Small intestine (tissue), 7 donors: Measurements from ENCODE around the gene MAGI1. TPM values are rescaled to one million over a fixed set of nuclear protein-coding genes. Genes with fewer than 3 reads are reported as not detected.

ENCODE experiments used
- DNase-seq, 2 donors: peaks; one replicate each; pipeline versions ENCODE4 v3.0.0 to v3.0.0-alpha.2; 2013
- FAIRE-seq: peaks from 2 replicates; lab custom pipeline; 2012; peaks lifted over from hg19 to GRCh38; lab: Jason Lieb, UNC
- H3K27ac ChIP-seq, 3 donors: one replicate each; pipeline ENCODE4 v1.5.1; 2013; ENCODE audit warnings: low read length in 2 of 3, mild to moderate bottlenecking in 2 of 3, control low read depth in 1 of 3, inconsistent platforms in 1 of 3, low read depth in 1 of 3, moderate library complexity in 1 of 3
- H3K27me3 ChIP-seq, 3 donors: one replicate each; pipeline ENCODE4 v1.6.1; 2013; ENCODE audit warnings: low read length in 3 of 3, inconsistent platforms in 1 of 3; ENCODE audit not compliant: control insufficient read depth in 3 of 3, insufficient read depth in 3 of 3
- H3K36me3 ChIP-seq, 3 donors: one replicate each; pipeline ENCODE4 v1.6.1; 2013; ENCODE audit warnings: low read length in 3 of 3, inconsistent platforms in 1 of 3, low read depth in 1 of 3, mild to moderate bottlenecking in 1 of 3, moderate library complexity in 1 of 3; ENCODE audit not compliant: control insufficient read depth in 3 of 3, insufficient read depth in 2 of 3
- H3K4me1 ChIP-seq, 3 donors: one replicate each; pipeline ENCODE4 v1.6.1; 2013; ENCODE audit warnings: low read length in 2 of 3, inconsistent platforms in 1 of 3, low read depth in 1 of 3, mild to moderate bottlenecking in 1 of 3, moderate library complexity in 1 of 3; ENCODE audit not compliant: control insufficient read depth in 3 of 3, insufficient read depth in 2 of 3
- H3K4me3 ChIP-seq, 3 donors: one replicate each; pipeline ENCODE4 v1.5.1; 2013; ENCODE audit warnings: low read length in 3 of 3, control low read depth in 1 of 3, inconsistent platforms in 1 of 3, low read depth in 1 of 3, mild to moderate bottlenecking in 1 of 3, moderate library complexity in 1 of 3
- H3K9me3 ChIP-seq, 2 donors: one replicate each; pipeline ENCODE4 v1.6.1; 2013; ENCODE audit warnings: low read depth in 1 of 2, low read length in 1 of 2; ENCODE audit not compliant: control insufficient read depth in 2 of 2, insufficient read depth in 1 of 2
- WGBS, 3 donors: extraction: QIAGEN DNeasy Blood & Tissue Kit; methylation state at CpG; one replicate each; pipeline ENCODE4 v1.1.7; 2013; 5-methylcytosine and 5-hydroxymethylcytosine counted together
- polyA plus RNA-seq, 4 donors: library from polyadenylated mRNA; stranded (reverse) in 3 of 4; unstranded in 1 of 4; fragments of 200-250 nt in 3 of 4; fragments of 120-200 nt in 1 of 4; gene quantifications; one replicate each; pipeline versions ENCODE4 v1.2.1 to v1.2.3, GENCODE V29; 2013
- donor health status: healthy with polysubstance abuse.
- donor health status: control.
- donor health status: control.
- donor health status: Bipolar disorder and iron deficiency.
- donor health status: healthy.

Gene MAGI1
- polyA plus RNA-seq, 4 donors = 10.0 to 35.1 (median 12.6) TPM

- H3K27me3 ChIP-seq = no peaks in the 10 kb centered on the region
- no peaks in the 10 kb centered on the region for H3K9me3 ChIP-seq
- H3K27ac ChIP-seq = no peak overlapping the region
- H3K4me1 ChIP-seq = peaks cover 0 to under 1% (median 0%) of the 10 kb centered on the region in 3 donors
- H3K4me3 ChIP-seq = no peak overlapping the region
- no peak for FAIRE-seq
- 88 to 97% (median 89%) methylated on average over 1 of the region's 1 CpG for WGBS, 3 donors
- DNase-seq = peak in 1 of 2 donors; percentile 13
- peaks cover 0 to 3% (median 0%) of the 10 kb centered on the region in 3 donors for H3K36me3 ChIP-seq
These were observed 53.7 kb downstream of the MAGI1 start for GRCh38 chr3:65984975-65985374.

DNA sequence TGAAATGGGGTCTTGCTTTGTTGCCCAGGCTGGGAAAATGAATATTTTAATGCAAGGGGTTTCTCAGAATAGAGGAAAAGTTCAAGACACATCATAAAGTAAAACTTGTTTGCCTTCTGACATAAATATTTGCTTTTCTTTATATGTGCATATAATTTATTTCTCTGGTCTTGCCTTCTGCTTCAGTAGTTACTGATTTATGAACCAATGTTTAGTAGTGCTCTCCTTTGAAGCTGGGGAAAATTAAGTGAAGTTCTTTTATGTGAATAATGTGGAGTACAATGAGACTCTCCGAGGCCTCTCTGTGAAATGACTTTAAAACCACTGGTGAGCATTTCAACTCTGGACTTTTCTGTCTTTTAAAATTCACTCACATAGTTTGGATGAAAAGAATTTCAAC is 55.6 kb downstream of the MAGI1 start:
- WGBS, 3 donors = 78 to 85% (median 80%) methylated on average over 1 of the region's 1 CpG
- no peaks in the 10 kb centered on the region for H3K9me3 ChIP-seq
- FAIRE-seq (no peak), DNase-seq (no peak)
- no peak overlapping the region for H3K4me3 ChIP-seq
- H3K27me3 ChIP-seq = no peaks in the 10 kb centered on the region
- H3K36me3 ChIP-seq = peaks cover 0 to 3% (median 0%) of the 10 kb centered on the region in 3 donors
- H3K27ac ChIP-seq = no peak overlapping the region
- peaks cover 0 to 3% (median 0%) of the 10 kb centered on the region in 3 donors for H3K4me1 ChIP-seq

DNA sequence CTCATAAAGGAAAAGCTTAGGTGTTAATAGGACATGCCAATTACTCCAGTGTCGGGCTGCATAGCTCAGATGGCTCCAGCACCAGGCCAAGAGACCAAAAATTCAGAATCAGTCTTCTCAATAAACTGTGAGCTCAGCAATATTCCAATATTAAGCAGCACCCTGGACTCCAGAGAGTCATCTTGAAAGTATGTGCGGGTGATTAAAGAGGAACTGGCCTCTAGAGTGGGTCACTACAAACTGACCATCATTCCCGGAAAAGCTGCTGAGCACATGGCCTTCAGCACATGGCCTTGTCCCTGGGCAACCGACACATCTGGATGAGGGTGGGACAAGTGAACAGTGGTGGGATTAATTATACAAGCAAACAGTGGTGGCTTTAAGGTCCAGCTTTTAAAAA is 59.0 kb downstream of the MAGI1 start:
- Histone ChIP-seq H3K36me3 (no peaks in the 10 kb centered on the region), H3K4me3 (no peak overlapping the region), H3K27me3 (no peaks in the 10 kb centered on the region), H3K9me3 (peaks cover 0 to under 1% of the 10 kb centered on the region in 2 donors), H3K27ac (peak overlapping the region in 1 of 3 donors; percentile 34), H3K4me1 (peaks cover 0 to 3% (median 0%) of the 10 kb centered on the region in 3 donors)
- FAIRE-seq (no peak), DNase-seq (no peak)
- 79 to 92% (median 86%) methylated on average over 4 of the region's 4 CpGs for WGBS, 3 donors

- DNase-seq = no peak
- no peak for FAIRE-seq
- Histone ChIP-seq H3K27me3 (no peaks in the 10 kb centered on the region), H3K36me3 (peaks cover 0 to 4% (median 0%) of the 10 kb centered on the region in 3 donors), H3K4me1 (peaks cover 0 to 3% (median 0%) of the 10 kb centered on the region in 3 donors), H3K4me3 (no peak overlapping the region), H3K27ac (no peak overlapping the region), H3K9me3 (peaks cover 0 to 4% of the 10 kb centered on the region in 2 donors)
- 70 to 82% (median 78%) methylated on average over 6 of the region's 6 CpGs for WGBS, 3 donors
These were observed 59.6 kb downstream of the MAGI1 start for GRCh38 chr3:65979162-65979561.

GRCh38 chr3:65978116-65978515 is 60.6 kb downstream of the MAGI1 start:
- peaks cover 0 to 3% (median 0%) of the 10 kb centered on the region in 3 donors for H3K4me1 ChIP-seq
- no peak overlapping the region for H3K4me3 ChIP-seq
- FAIRE-seq (no peak), DNase-seq (no peak)
- H3K9me3 ChIP-seq = peaks cover 0 to 4% of the 10 kb centered on the region in 2 donors
- H3K36me3 ChIP-seq = peaks cover 0 to 4% (median 0%) of the 10 kb centered on the region in 3 donors
- no peak overlapping the region for H3K27ac ChIP-seq
- no peaks in the 10 kb centered on the region for H3K27me3 ChIP-seq

GRCh38 chr3:65975032-65975431 is 63.7 kb downstream of the MAGI1 start:
- peaks cover 0 to 4% of the 10 kb centered on the region in 2 donors for H3K9me3 ChIP-seq
- FAIRE-seq (no peak), DNase-seq (no peak)
- H3K27ac ChIP-seq = no peak overlapping the region
- no peaks in the 10 kb centered on the region for H3K27me3 ChIP-seq
- H3K4me1 ChIP-seq = peaks cover 0 to 9% (median 3%) of the 10 kb centered on the region in 3 donors
- WGBS, 3 donors = 80 to 95% (median 82%) methylated on average over 3 of the region's 3 CpGs
- peaks cover 0 to 4% (median 0%) of the 10 kb centered on the region in 3 donors for H3K36me3 ChIP-seq
- H3K4me3 ChIP-seq = no peak overlapping the region

DNA sequence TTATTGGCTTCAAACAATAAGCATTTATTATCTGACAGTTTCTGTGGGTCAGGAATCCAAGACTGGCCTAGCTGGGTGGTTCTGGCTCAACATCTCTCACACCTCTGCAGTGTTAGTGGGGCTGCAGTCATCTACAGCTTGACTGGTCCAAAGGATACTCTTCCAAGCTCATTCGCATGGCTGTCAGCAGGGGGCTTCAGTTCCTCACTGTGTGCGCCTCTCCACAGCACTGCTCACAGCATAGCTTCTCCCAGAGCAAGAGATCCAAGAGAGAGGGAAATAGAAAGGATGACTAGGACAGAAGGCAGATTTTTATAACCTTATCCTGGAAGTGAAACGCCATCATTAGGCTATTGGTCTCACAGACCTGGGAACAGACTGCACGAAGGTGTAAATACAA is 64.2 kb downstream of the MAGI1 start:
- Histone ChIP-seq H3K4me3 (no peak overlapping the region), H3K27me3 (no peaks in the 10 kb centered on the region), H3K4me1 (peaks cover 0 to 9% (median 0%) of the 10 kb centered on the region in 3 donors), H3K27ac (no peak overlapping the region), H3K36me3 (peaks cover 0 to 4% (median 0%) of the 10 kb centered on the region in 3 donors), H3K9me3 (peaks cover 0 to 4% of the 10 kb centered on the region in 2 donors)
- DNase-seq = no peak
- FAIRE-seq = no peak
- 94 to 99% (median 95%) methylated on average over 4 of the region's 4 CpGs for WGBS, 3 donors

DNA sequence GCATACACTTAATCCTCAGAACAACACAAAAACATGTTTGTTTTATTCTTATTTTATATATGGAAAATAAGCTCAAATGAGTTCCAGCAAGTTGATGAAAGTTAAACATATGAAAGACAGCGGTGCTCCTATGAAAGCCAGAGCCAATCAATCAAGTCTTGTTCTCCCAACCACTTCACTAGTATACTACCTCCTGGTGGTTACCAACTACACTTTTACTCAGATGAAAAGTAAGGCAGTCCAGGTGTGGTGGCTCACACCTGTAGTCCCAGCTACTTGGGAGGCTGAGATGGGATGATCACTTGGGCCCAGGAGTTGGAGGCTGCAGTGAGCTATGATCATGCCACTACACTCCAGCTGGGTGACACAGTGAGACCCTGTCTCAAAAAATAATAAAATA is 66.0 kb downstream of the MAGI1 start:
- H3K9me3 ChIP-seq = peaks cover 0 to 4% of the 10 kb centered on the region in 2 donors
- peaks cover 0 to 4% (median 0%) of the 10 kb centered on the region in 3 donors for H3K36me3 ChIP-seq
- H3K27me3 ChIP-seq = no peaks in the 10 kb centered on the region
- 89 to 96% (median 95%) methylated on average over 1 of the region's 1 CpG for WGBS, 3 donors
- FAIRE-seq (no peak), DNase-seq (no peak)
- H3K27ac ChIP-seq = no peak overlapping the region
- H3K4me1 ChIP-seq = peaks cover 0 to 9% (median 0%) of the 10 kb centered on the region in 3 donors
- H3K4me3 ChIP-seq = no peak overlapping the region
